GM19397 (cell line): ENCODE results near the gene MGMT.

Experiments
- ATAC-seq: cut with Tn5 transposase; IDR thresholded peaks from one replicate; pipeline ENCODE4 v1.9.1; 2021; ENCODE audit warnings: mild to moderate bottlenecking, moderate library complexity; ENCODE audit not compliant: unreplicated experiment

MGMT gene

DNA sequence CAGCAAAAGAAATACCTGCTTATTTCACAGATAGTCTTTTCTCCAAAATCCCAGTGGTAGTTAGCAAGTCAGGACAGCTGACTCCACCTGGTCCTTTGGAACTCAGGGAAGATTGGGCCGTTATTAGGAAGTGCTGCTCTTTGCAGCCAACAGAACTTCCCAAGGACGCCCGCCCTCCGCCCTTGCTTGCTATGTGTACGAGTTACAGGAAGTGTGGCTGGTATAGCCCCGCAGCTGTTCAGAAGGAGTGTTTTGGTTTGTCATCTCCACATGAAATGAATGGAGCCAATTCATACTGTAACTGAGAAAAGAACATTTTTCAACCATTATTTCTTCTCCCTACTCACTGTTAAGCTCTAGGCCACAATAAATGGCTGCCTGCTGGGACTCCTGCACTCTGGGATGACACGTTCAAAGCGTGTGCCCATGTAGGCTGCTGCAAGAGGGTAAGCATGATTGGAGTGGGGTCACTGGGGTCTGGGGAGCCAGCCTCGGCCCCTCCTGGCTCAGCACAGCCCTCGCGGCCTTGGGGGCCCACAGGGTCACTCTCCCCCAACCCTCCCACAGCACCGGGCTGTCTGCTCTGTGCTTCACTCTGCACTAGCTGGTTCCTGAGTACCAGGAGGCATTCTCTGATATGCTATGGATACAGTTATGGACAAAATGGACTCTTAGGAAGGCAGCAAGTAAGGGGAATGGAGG lies 253.0 kb downstream of the MGMT start:
- ATAC-seq, result no peak

DNA sequence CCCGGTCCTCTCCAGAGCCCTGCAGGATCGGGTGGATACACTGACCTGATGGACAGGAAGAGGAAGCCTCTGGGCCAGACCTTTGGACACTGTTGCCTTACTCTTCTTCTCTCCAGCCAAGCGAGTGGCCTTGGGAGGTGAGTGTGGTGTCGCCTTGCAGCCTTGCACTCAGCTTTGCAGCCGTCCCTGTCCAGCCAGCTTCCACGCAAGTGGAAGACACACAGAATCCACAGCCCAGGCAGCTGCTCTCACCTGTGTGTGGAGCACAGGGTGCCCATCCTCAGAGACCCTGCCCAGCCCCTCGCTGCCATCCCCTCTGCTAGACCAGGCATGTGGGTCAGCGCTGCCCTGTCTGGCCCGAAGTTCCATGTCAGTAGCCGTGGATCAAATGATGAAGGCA lies 258.0 kb downstream of the MGMT start:
- ATAC-seq, result no peak

DNA sequence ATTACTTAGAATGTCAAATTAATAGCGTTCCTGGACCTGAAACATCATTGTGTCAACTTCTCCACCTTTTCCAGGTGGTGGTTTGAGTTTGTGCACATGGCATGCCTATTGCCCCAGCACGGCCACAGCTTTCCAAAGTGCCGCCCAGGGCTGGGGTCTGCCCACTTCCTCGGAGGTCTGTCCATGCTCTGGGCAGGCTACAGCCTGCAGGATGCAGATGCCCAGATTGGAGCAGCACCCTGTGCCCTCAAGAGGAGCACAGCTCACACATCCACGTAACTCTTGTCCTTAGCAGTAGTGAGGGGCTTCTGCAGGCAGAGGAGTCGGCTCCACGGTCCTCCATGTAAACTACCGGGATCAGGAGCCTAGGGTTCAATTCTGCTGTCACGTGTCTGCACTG lies 258.4 kb downstream of the MGMT start:
- ATAC-seq, result no peak

DNA sequence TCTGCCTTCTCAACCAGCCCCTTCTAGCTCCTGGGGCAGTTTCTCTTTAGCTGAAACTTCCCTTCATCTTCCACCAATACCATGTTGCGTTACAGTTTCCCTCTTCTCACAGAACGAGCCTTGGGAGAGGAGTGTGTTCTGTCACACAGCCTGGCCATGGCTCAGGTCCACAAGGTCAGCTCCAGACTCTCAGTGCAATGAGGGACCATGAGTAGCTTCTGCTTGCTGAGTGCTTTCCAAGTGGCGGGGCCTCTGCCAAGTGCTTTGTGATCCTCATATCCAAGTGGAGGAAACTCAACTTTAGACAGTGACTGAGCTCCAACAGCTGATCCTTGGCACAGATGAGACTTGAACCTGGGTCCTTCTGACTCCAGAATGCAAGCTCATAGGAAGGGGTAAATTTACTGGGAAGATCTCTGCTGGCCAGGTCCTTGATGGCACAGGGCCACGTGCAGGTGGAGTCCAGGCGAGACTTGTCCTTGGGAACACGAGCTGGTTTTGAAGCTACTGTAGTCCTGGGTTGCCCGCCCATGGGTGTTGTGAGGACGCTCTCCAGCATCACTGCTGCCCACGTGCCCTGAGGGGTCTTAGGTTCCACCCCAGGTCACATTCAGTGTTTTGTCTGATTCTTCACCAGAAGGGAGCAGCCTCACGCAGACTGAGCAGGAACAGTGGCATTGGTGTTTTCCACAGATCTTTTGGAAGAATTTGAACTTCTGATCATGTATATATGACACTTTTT lies 259.0 kb downstream of the MGMT start:
- ATAC-seq, result no peak

- ATAC-seq, result no peak
Measured at GRCh38 chr10:129727071-129727470, 260.0 kb downstream of the MGMT start.

- ATAC-seq, result no peak
Measured at GRCh38 chr10:129727495-129727894, 260.5 kb downstream of the MGMT start.

DNA sequence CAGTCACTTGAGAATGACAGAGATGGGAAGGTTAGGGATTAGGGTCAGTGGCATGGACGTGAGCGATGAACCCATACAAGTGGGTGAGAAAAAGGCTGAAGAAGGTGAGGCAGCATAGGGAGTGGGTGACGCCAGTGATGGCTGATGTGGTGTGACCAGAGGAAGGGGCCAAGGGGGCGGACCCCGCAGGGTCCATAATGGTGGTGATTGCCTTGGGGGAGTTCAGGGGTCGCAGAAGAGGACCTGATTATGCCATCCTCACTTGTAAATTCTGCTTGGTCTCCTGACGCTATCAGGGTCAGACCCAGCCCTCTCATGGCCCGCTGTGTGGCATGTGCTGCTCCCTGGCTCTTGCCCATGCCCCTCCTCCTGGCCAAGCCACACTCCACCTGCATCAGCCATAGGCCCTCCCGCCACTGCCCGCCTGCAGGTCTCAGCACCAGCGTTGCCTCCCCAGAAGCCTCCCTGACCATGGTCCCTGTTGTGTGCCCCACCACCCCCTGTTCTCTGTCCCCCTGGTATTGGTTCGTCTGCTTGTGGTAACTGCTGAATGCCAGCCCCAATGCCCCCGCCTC lies 261.3 kb downstream of the MGMT start:
- ATAC-seq, result no peak

GRCh38 chr10:129728905-129729795 lies 262.1 kb downstream of the MGMT start:
- ATAC-seq, result no peak

- no peak for ATAC-seq
Measured at GRCh38 chr10:129730272-129730992, 263.4 kb downstream of the MGMT start.

GRCh38 chr10:129730993-129731325 lies 263.9 kb downstream of the MGMT start:
- ATAC-seq, result no peak

- ATAC-seq, result no peak
Measured at GRCh38 chr10:129740532-129741279, 273.7 kb downstream of the MGMT start.

DNA sequence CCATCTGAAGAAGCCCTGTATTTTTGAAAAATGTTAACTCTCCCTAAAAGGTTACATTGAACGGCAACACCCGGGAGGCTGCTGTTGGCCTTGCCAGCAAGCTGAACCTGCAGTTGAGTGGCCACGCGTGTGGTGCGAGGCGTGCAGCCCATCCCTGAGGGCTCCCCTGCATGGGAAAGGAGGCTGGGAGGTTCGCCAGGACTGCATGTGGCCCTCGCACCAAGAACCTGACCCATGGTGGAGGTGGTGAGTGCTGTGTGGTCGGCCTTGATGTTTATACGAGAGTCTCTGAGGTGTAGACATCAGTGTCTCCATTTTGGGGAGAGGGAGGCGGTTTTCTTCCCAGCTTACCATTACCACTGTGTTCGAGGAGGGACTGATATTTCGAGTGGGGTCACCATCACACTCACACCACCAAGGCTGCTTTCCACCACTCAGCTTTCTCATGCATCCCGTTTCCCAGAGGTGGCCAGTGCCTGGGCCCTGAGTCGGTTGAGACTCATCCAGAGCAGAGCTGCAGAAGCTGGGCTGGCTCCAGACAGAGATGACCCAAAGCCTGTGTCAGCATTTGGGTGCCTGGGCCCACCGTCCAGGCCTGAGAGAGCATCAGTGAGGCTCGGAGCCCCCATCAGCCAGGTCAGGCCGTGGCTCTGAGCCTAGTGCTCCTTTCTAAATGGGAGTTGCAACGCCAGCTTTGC lies 274.4 kb downstream of the MGMT start:
- no peak for ATAC-seq

DNA sequence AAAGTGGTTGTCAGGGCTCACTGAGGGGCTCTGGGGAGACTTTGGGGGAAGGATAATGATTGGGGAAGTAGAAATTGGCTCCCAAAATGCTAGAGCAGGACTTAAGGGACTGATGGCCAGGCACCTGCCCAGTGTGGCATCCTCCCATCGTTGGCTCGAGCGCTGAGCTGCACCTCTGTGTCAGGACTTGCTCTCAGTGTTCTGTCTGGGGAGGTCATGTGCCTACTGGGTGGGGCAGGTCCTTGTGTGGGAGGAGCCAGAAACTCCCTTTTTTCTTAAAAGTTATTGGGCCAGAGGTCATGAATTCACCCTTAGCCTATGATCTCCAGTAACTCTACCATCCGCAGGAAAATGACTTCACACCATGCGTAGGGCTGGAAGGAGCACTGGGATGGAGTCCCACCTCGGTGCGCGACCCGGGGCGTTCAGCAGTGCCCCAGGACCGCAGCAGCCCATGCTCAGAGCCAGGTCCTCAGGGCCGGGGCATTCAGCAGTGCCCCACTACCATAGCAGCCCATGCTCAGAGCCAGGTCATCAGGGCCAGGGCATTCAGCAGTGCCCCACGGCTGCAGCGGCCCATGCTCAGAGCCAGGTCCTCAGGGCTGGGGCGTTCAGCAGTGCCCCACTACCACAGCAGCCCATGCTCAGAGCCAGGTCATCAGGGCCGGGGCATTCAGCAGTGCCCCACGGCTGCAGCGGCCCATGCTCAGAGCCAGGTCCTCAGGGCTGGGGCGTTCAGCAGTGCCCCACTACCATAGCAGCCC lies 275.1 kb downstream of the MGMT start:
- no peak for ATAC-seq

DNA sequence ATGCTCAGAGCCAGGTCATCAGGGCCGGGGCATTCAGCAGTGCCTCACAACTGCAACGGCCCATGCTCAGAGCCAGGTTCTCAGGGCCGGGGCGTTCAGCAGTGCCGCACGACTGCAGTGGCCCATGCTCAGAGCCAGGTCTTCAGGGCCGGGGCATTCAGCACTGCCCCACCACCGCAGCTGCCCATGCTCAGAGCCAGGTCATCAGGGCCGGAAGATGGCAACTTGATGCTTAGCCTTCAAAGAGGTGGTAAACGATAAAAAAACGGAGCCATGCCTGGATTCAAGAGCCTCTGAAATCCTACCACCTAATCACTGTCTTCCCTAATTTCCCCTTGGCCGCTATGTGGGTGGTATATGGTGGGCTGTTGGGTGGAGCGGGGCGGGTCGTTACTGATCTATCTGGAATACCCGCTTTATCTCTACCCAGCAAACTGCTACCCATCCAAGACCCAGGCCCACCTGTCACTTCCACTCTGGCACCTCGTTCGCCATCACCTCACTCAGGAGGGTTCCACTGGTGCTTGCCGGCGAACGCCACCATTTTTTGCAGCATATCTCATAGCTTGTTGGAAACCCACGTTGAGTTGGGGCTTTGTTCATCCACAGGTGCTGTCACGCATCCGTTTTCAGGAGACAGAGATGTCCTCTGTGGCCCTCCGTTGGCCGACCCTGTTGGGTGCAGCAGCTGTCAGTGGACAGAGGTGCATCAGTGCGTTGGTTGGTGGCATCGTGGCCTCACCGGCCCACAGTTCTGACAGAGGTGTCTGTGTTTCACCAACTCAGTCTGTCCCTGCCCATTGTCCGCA lies 275.9 kb downstream of the MGMT start:
- no peak for ATAC-seq

DNA sequence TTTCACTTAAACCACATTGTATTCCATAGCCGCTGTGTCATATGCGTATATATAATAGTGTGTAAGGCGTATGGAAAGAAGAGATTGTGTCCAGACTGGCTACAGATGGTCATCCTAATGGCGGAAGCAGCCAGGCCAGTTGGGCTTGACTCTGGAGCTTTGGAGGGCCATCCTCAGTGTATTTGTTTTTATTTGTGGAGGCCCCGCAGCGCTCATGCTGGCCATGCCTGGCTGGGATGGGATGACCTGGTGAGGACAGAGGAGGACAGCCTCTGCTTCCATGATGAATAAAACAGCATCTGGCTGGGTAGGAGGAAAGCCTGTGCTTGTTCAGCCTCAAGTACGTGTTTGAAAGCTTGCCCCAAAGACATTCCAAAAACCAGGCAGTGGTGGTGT lies 276.7 kb downstream of the MGMT start:
- ATAC-seq, result no peak

GRCh38 chr10:129744134-129745111 lies 277.4 kb downstream of the MGMT start:
- no peak for ATAC-seq
